ENCODE data around the gene MAPK8IP1. TPM values are rescaled to one million over a fixed set of nuclear protein-coding genes. Genes with fewer than 3 reads are reported as not detected.

Gene MAPK8IP1
- total RNA-seq, 1 donor from 2014 or later, result 38.7 TPM

DNA sequence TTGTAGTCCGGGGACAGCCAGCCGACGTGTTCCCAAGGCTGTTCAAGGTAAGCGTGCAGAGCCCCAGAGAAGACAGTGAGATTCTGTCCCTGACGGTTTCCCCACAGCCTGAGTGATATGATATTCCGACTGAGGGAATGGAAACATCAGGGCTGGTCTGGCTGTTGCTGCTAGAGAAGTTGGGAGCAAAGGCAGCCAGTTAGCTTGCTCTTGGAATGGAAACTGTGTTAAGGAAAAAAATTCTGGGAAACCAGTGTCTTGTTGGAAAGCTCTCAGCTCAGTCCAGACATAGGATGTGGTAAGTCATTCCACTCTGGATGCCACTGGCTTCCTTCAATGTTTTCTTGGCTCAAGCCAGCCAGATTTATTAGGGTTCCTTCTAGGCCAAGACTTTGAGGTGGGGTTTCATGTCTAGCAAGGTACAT lies 29.4 kb upstream of the MAPK8IP1 start:
- TF ChIP-seq, protein P1, sequence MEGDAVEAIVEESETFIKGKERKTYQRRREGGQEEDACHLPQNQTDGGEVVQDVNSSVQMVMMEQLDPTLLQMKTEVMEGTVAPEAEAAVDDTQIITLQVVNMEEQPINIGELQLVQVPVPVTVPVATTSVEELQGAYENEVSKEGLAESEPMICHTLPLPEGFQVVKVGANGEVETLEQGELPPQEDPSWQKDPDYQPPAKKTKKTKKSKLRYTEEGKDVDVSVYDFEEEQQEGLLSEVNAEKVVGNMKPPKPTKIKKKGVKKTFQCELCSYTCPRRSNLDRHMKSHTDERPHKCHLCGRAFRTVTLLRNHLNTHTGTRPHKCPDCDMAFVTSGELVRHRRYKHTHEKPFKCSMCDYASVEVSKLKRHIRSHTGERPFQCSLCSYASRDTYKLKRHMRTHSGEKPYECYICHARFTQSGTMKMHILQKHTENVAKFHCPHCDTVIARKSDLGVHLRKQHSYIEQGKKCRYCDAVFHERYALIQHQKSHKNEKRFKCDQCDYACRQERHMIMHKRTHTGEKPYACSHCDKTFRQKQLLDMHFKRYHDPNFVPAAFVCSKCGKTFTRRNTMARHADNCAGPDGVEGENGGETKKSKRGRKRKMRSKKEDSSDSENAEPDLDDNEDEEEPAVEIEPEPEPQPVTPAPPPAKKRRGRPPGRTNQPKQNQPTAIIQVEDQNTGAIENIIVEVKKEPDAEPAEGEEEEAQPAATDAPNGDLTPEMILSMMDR (conservative IDR thresholded peaks at IDR 0.05), result no peak
- Mint-ChIP-seq H3K4me1 (no peaks in the 10 kb centered on the region), H3K4me3 (no peak overlapping the region), H3K27ac (ENCODE audit: unreplicated experiment) (no peak overlapping the region), H3K9me3 (no peaks in the 10 kb centered on the region), H3K27me3 (ENCODE audit: low read depth) (no peaks in the 10 kb centered on the region), H3K36me3 (ENCODE audit: low read depth) (no peaks in the 10 kb centered on the region)
- DNase-seq (ENCODE audit: low read depth, low spot score), result no peak

DNA sequence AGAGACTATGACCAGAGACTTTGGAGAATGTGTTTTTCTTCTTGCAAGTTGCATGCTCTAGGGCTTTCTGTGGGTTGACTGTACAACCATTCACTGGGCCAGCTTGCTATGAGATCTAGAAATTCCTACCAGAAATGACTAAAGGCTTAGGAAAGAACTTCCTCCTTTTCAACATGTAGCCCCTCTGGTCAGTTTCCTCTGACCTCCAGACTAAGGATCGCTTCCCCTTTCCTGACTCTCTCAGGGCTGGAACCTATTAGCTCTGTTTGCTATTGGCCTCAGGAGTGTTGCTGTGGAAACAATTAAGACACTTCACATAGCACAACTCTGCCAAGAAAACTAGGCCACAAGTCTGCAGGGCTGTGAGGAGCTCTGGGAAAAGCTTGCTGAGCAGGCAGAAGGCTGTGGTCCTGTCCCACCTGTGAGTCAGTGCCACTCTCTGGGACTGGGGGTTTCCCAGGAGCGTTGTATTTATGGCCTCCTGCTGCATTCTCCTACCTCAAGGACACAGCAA lies 27.4 kb upstream of the MAPK8IP1 start:
- Mint-ChIP-seq H3K4me1 (no peaks in the 10 kb centered on the region), H3K36me3 (ENCODE audit: low read depth) (no peaks in the 10 kb centered on the region), H3K9me3 (no peaks in the 10 kb centered on the region), H3K4me3 (no peak overlapping the region), H3K27ac (ENCODE audit: unreplicated experiment) (no peak overlapping the region), H3K27me3 (ENCODE audit: low read depth) (no peaks in the 10 kb centered on the region)
- DNase-seq (ENCODE audit: low read depth, low spot score), result no peak
- TF ChIP-seq, protein P1 (conservative IDR thresholded peaks at IDR 0.05), result no peak

GRCh38 chr11:45858751-45859398 lies 26.6 kb upstream of the MAPK8IP1 start:
- TF ChIP-seq, protein P1 (conservative IDR thresholded peaks at IDR 0.05), result no peak
- no peaks in the 10 kb centered on the region for H3K4me1 Mint-ChIP-seq
- H3K9me3 Mint-ChIP-seq, result no peaks in the 10 kb centered on the region
- no peaks in the 10 kb centered on the region for H3K27me3 Mint-ChIP-seq (ENCODE audit: low read depth)
- H3K27ac Mint-ChIP-seq (ENCODE audit: unreplicated experiment), result no peak overlapping the region
- no peaks in the 10 kb centered on the region for H3K36me3 Mint-ChIP-seq (ENCODE audit: low read depth)
- DNase-seq (ENCODE audit: low read depth, low spot score), result no peak
- H3K4me3 Mint-ChIP-seq, result no peak overlapping the region

- TF ChIP-seq, protein P1 (conservative IDR thresholded peaks at IDR 0.05), result no peak
- Mint-ChIP-seq H3K9me3 (no peaks in the 10 kb centered on the region), H3K27me3 (ENCODE audit: low read depth) (no peaks in the 10 kb centered on the region), H3K27ac (ENCODE audit: unreplicated experiment) (no peak overlapping the region), H3K4me3 (no peak overlapping the region), H3K4me1 (no peaks in the 10 kb centered on the region), H3K36me3 (ENCODE audit: low read depth) (no peaks in the 10 kb centered on the region)
- DNase-seq (ENCODE audit: low read depth, low spot score), result no peak
Observed at GRCh38 chr11:45859661-45860140, 25.8 kb upstream of the MAPK8IP1 start.

GRCh38 chr11:45860348-45860747 lies 25.1 kb upstream of the MAPK8IP1 start:
- no peak overlapping the region for H3K27ac Mint-ChIP-seq (ENCODE audit: unreplicated experiment)
- H3K9me3 Mint-ChIP-seq, result no peaks in the 10 kb centered on the region
- no peak for DNase-seq (ENCODE audit: low read depth, low spot score)
- H3K36me3 Mint-ChIP-seq (ENCODE audit: low read depth), result no peaks in the 10 kb centered on the region
- H3K4me1 Mint-ChIP-seq, result no peaks in the 10 kb centered on the region
- H3K27me3 Mint-ChIP-seq (ENCODE audit: low read depth), result no peaks in the 10 kb centered on the region
- TF ChIP-seq, protein P1 (conservative IDR thresholded peaks at IDR 0.05), result no peak
- H3K4me3 Mint-ChIP-seq, result no peak overlapping the region
